GM19023 (cell line): ENCODE measurements around the gene ABCA1.

Experiments used
- ATAC-seq: cut with Tn5 transposase; IDR thresholded peaks from one replicate; pipeline ENCODE4 v1.9.1; 2021; ENCODE audit warnings: mild to moderate bottlenecking, moderate library complexity; ENCODE audit not compliant: unreplicated experiment

The ABCA1 gene

DNA sequence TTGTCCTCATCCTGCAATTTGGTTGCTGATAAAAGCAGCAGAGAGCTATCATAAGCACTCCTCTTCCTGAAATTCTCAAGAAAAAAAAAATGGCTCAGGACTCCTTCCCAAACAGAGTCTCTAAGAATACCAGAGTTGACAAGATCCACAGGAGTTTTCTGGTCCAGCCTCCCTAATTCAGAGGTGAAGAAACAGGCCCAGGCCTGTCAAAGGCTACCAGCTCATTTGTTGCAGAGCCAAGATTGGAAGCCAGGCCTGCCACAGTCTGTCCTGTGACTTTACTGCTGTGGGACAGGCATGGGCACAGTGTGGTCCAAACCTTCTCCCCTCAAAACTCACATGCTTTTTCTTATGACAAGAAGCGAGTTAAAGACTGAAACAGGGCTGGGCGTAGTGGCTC is 122.5 kb downstream of the ABCA1 start:
- ATAC-seq: no peak

DNA sequence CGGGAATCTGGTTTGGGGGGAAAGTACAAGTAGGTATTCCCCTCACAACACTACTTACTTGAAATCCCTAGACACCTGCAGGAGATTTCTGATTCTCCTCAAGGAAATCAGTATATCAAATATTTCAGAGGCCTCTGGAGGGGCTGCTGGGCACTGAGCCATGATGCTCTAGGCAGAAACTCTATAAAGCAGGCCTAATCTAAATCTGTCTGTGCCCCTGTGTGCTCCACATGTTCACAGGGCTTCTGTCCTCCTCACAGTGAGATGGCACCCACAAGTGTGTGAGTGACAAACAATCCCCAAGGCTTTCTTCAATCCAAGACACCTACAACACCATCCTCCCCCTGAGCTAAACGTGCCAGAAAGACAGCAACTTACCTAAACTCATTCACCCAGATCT is 125.0 kb downstream of the ABCA1 start:
- no peak for ATAC-seq

DNA sequence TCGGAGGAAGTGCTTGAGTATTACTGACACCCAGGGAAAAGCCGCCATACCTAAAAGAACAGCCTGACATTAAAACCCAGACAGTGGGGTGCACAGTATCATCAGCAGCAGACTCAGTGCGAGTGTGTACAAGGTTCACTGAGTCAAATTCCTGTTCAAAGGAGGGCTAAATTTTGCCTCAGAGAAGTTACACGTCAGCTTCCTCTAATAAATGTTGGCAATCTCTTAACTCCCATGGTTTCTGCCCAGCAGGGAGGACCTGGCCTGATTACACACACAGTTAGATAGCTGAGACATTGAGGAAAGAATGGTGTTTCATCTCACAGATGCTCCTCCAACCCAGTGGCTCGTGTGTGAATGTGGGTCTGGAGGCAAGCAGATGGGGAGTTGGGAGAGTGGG is 125.8 kb downstream of the ABCA1 start:
- ATAC-seq: no peak

DNA sequence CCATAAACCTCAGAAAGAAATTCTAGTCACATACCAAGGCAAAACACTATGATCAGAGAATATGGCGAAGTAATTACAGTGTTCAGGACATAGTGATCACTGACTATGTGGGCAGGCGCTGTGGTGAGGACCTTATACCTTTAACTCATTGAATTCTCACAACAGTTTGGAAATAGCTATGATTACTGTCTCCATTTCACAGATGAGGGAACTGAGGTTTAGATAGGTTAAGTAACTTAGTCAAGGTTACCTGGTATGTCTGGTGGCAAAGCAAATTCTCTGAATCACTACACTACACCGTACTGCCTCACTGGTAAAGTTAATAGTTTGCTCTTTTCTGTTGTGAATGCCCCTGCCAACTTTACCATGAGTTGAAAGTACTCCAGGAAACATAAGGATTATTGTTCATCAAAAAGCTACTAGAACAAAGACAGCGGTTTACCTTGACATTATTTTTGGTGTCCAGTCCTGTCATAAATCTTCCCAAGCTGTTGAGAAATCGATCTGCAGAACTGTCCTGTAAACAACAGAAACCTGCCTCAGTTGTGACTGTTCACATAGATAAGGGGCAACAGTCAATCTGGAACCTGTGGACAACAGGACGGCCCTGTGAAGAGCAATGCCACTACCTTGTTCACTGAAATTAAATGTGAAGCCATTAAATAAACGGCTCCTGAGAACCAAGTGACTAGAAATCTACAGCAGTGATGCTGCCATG is 127.7 kb downstream of the ABCA1 start:
- no peak for ATAC-seq

DNA sequence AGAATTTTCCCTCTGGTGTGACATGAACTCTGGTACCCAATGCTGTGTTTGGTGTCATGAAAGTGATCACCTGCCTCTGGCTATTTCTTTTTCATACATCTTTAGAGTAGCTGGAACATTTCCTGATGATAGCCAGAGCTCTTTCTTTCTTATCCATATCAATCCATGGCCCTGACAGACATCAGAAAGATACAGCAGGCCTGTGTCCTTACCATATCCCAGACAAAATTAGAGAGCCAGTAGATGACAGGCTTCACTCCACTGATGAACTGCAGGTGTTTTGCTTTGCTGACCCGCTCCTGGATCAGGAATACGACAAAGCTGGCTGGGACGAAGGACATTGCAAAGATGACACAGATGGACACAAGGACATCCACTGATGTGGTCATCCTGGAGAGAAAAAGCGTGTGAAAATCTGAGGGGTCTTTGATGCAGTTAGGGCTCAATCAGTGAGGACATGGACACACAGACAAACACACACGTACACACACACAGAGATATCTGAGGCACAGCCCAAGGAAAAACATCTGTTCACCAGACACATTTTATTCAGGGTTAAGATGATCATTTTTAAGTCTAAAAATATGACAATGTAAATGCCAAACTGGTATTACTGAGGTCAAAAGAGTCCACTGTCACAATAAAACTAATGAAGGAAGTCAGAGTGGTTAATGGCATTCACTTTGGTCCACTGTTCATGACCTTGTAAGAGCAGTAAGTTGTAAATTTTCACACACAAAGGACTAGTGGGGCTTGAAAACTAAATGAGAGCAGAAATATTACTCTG is 129.6 kb downstream of the ABCA1 start:
- ATAC-seq: no peak

DNA sequence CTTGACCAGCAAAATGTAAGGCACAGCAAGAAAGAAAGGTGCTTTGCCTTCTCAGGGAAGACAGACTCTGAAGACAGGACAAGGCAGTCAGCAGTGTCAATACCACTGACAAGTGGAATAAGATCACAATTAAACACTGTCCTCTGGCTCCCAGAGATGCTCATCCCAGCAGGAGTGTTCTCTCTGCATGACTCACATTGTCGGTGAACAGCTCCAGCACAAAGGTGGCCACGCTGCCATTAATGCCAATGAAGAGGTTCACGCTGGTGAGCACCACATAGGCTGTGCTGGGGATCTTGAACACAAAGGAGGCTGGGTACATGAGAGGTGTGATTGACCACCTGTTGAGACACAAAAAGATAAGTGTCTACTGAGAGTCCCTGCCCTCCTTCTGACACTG is 132.1 kb downstream of the ABCA1 start:
- no peak for ATAC-seq

DNA sequence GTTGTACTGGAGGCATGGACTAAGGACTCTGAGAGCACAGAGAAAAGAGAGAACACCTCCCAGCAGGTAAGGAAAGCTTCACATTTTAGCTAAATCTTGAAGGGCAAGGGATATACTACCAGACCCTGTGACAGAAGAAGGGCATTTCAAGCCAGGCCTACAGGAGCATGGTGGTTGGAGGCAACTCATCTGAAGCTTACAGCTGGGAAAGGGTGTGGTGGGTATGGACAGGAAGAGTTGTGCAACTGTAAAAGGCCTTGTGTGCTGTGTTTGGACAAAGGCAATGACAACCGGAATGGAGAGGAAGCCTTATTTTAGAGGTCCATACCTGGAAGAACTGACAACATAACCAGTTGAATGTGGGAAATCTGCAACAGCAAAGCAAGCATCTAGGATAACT is 132.9 kb downstream of the ABCA1 start:
- ATAC-seq: no peak

DNA sequence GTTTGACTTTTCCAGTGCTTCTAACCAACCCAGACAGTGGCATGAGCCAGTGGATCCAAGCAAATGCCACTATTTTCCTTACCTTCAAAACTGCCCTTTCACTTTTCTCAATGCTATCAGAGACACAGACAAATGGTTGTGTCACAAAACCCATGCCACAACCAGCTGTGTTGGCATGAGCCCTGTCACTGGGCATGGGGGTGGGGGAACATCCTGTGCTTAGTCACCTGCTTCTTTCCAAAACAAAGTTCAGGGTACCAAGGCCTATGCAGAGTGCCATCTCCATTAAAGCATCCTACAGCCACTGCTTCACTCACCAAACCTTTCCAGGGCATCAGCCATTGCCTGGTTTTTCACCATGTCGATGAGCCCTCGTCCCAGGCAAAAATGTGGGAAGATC is 133.9 kb downstream of the ABCA1 start:
- no peak for ATAC-seq

DNA sequence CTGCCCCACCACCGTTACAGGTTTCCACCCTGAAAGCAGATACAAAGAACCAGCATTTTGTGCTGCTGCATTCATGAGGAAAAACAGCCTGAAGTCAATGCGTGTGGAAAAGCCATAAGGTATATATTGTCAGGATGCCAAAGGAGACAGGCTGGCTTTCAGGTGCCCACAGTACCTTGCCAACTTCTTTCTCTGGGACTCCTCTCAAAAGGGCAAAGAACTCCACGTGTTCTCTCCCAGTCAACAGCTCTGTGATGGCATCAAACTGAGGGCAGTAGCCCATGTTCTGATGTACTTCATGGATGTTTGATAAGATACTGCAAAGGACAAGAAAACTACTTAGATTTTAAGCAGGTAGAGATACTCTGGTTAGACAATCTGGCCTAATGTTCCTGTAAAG is 139.7 kb downstream of the ABCA1 start:
- ATAC-seq: no peak

DNA sequence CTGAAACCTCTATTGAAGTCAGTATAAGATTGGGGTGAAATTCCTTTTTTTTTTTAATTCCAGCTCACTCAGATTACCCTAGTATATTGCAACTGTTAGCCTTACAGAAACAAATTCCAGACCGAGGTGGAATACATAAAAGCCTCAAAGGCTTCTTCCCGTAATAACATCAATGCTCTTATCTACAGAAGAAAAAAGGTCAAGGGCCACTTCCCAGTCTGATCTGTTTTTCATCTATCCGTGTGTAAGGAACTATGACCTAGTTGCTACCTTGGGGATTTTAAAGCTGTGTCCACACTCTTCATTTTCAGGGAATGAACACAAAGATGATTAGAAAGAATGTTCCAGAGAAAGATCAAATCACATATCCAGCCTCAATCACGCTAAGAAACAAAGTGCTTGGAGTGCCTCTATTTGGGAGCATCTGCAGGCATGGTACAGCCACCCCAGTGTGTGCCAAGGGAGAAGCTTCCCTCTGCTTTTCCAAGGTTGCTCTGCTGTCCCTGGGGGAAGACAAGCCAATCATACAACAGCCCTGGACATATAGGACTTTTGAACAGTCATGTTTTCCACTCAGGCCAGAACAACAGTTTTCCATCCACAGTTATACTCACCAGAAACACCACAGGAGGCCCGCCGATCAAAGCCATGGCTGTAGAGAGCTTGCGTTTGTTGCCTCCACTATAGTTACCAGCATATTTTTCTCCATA is 140.5 kb downstream of the ABCA1 start:
- no peak for ATAC-seq

DNA sequence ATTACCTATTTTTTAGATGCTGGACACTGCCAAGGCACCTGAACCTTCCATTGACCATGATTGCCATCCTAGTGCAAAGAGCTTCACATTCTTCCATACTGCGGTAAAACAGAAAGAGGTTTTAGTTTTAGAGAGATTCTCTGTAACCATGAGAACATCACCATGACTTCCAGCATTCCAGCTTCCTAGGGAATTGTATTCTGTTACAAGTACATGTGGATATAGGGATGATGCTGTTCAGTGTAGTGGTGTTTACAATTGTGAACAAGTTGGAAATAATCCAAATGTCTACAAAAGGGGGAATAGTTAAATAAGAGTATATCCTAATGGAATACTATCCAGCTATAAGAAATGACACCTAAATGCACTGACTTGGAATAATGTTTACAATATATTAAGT is 141.7 kb downstream of the ABCA1 start:
- no peak for ATAC-seq

DNA sequence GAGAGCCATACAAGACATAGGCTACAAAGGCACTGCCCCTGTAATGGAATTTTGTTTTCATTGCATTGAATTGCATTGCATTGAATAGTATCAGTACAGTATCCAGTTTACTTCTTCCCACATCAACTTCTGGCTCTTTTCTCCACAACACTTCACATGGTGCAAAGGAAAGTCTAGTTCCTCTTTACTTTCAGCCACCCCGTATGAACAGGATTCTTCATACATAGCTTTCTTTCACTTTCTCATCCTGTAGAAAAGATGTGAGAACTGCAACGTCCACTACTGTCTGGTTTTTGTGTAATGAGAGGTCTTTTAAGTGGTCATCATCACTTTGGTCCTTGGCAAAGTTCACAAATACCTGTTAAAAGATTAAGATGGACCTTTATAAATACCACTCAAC is 143.9 kb downstream of the ABCA1 start:
- ATAC-seq: peak; percentile 79

DNA sequence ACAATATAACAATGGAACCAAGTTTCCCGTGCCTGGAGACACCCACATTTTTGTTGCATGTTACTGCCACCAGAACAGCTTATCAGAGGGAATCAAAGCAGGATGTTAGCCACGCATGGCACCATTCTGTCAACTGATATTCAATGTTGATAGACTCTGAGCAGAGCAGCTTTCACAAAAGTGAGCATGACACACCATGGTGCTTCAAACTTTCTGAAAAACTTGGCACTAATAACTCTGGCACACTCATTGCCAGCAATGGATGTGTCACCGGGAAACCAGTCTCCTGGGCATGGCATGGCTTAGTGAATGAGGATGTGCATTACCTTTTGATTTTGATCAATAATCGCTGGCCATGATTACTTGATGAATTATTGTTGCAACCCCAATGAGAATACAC is 144.4 kb downstream of the ABCA1 start:
- no peak for ATAC-seq

DNA sequence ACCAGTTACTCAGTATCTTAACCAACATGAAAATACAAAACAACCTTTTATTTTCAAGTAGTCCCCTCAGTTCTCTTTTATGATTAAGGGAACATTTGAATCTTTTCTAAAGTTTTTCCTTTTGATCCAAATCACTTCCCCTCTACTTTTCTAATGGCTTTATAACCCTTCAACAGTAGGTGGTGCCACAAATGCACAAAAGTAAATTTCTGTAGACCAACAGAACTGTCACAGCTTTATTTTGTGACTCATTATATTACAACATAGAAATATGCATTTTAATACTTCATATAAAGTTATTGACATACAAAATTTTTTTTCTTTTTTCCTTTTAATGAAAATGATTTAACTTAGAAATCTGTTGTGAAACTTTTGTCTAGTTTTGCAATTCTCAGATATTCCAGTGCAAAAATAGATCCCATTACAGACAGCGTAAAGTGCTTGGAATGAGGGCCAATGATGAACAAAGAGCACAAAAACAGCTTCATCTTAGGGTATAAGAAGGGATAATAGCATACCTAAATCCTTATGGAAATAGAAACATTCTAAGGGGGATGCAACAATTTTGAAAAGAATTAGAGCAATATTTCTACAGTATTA is 147.1 kb downstream of the ABCA1 start:
- ATAC-seq: no peak

DNA sequence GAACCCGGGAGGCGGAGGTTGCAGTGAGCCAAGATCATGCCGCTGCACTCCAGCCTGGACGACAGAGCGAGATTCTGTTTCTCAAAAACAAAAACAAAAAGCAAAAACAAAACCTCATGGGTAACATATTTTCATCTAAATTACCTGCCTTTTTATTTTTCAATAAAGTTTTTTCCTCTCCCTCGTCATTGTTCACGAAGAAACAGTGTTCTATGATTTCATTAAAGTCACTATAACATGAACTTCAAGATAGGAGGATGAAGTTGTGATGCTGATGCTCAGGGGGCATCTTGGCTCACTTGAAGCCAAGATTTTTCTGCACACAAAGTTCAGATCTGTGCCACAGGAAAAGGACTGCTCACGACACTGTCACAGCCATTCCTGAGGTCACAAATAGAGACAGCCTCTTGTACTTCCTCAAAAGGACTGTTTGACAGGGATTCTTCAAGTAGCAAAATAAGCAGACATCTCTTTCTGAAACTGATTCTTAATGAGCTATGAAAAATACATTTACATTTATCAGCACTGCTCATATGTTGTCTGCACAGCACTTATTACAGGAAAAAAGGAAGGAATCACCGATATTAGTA is 147.9 kb downstream of the ABCA1 start:
- ATAC-seq: no peak

DNA sequence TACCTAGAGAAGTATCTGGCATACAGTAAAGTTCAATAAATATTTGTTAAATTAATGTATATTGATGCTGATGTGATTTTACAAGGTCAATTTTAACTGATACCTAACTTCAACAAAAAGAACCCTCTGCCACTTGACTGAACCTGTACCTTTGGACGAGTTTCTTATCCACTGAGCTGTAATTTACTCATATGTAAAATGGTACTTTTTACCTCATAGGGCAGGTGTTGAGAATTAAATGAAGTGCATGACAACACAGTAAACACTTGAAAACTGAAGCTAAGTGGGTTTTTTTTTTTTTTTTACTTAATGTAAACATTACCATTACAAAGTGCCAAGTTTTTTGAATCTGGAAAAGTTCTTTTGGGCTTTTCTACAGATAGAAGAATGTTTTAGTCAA is 148.6 kb downstream of the ABCA1 start:
- ATAC-seq: no peak

DNA sequence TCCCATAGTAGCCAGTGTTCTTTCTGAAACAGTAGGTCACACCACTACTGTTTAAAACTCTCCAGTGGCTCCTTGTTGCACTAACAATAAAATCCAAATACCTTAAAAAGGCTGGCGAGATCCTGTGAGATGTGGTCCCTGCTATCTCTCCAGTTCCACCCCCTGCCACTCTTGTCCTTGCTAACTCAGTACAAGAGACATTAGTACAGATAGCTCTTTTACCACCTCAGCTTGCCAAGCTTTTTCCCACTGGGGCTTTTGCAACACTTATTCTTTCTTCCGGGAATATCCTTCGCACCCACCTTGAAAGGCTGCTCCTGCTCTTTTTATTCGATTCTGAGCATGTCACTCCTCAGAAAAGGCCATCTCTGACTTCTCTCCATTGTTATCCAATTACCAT is 149.2 kb downstream of the ABCA1 start:
- ATAC-seq: no peak

DNA sequence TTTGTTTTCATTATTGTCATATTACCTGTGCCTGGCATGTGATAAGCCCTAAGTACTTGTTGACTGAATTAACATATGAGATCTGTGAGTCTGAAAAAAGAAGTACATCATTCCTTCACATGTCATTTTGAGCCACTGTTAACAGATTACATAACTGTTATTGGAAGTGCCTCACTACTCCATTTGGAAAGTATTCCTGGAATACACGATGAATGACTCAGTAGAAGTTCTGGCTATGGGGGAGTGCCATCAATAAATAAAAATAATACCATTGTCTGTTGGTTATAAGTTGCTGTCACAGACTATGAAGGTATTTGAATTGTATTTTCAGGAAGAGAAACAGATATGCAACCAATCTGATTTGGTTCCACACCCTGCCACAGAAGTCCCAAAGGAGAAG is 151.2 kb downstream of the ABCA1 start:
- no peak for ATAC-seq

DNA sequence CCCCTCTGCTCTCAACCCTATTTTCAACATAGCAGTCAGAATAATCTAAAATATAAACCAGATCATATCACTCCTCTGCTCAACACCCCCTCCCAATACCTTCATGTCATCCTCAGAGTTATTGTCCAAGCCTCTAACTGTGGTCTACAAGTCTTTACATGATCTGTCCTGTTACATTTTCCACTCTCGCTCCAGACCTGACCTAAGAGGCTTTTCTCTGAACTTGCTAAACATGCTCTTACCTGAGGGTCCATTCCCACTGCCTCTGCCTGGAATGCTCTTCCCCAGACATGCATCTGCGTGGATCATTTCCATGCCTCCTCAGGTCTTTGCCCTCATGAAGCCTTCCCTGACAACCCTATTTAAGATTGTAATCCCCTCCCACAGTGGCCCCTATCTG is 152.0 kb downstream of the ABCA1 start:
- ATAC-seq: no peak

DNA sequence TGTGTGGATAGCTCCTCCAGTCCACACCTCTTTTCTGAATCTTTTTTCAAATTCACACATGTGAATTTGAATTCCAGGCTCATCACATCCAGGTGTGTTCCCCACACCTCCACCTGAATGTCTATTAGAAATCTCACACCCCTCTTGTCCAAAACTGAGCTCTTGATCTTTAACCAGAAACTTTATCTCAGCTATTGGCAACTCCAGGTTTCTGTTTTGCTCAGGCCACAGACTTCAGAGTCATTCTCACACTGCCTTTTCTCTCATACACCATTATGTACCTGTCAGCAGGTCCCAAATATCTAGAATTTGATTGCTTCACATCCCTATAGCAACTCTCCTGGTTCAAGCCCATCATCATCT is 152.4 kb downstream of the ABCA1 start:
- ATAC-seq: peak; percentile 63

DNA sequence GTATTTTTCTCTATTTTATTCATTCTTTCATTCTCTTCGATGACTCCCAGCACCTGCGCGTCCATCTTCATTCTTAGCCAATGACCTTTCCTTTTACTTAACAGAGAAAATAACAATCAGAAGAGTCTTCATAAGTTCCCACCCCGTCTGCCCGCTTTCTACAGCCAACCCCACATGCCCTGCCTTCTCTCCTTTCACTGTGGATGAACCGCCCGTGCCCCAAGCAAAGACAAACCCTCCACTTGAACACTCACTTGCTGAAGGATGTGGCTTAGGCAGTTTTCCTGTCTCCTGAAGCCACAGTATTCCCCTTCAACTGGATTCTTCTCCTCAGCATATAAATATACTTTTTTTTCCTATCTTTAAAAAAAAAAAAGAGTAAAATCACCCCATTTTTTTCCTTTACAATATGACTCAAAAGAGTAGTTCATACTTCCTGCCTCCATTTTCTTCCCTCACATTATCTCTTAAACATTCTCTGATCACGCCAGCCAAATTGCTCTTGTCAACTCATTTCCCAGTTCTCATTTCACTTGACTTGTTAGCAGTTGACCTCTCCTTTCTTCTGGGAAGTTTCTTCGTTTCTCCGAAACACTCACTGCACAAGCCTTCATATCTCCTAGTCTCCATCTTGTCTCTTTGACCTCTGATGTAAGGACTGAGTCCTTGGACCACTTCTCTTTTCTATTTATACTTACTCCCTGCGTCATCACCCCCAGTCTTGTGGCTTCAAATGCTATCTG is 153.0 kb downstream of the ABCA1 start:
- peak; percentile 91 for ATAC-seq
